ENCODE measurements around the gene KCNJ10.

Gene KCNJ10

GRCh38 chr1:160024195-160024905 is 45.6 kb downstream of the KCNJ10 start:
- Histone ChIP-seq H3F3A (ENCODE audit: insufficient read depth, low read length) (no peaks in the 10 kb centered on the region), H3K4me2 (ENCODE audit: low read depth, low read length) (no peak overlapping the region), H3K9me3 (replicated peaks; ENCODE audit: insufficient read depth, low read length) (no peaks in the 10 kb centered on the region), H3K4me1 (ENCODE audit: low read length) (peaks cover 10% of the 10 kb centered on the region), H3K4me3 (ENCODE audit: low read length) (no peak overlapping the region), H3K9me2 (replicated peaks; ENCODE audit: insufficient read depth, low read length) (no peaks in the 10 kb centered on the region), H4K20me1 (ENCODE audit: insufficient read depth, low read length) (no peaks in the 10 kb centered on the region), H2AFZ (ENCODE audit: low read length) (no peak overlapping the region), H3K36me3 (replicated peaks; ENCODE audit: insufficient read depth, low read length) (no peaks in the 10 kb centered on the region), H3K79me2 (ENCODE audit: low read length) (0 out of 2 replicates have a peak, but pooled peaks cover 8% of the 10 kb centered on the region), H3K27ac (ENCODE audit: low read length) (no peak overlapping the region), H3K9ac (ENCODE audit: low read length) (no peak overlapping the region), H3K27me3 (replicated peaks; ENCODE audit: insufficient read depth, low read length) (no peaks in the 10 kb centered on the region)
- no peak for DNase-seq
- TF ChIP-seq CTCF (IDR thresholded peaks at IDR 0.05; ENCODE audit: low read length) (no peak), EZH2 (optimal IDR thresholded peaks at IDR 0.05; ENCODE audit: low read depth, low read length) (no peak), EZH2phosphoT487 (IDR thresholded peaks at IDR 0.05; ENCODE audit: low read length) (no peak)

- H3K4me1 ChIP-seq (ENCODE audit: low read length): no peaks in the 10 kb centered on the region
- no peaks in the 10 kb centered on the region for H3F3A ChIP-seq (ENCODE audit: insufficient read depth, low read length)
- no peak overlapping the region for H3K4me3 ChIP-seq (ENCODE audit: low read length)
- DNase-seq: no peak
- no peaks in the 10 kb centered on the region for H3K36me3 ChIP-seq (replicated peaks; ENCODE audit: insufficient read depth, low read length)
- H3K79me2 ChIP-seq (ENCODE audit: low read length): no peaks in the 10 kb centered on the region
- TF ChIP-seq CTCF (IDR thresholded peaks at IDR 0.05; ENCODE audit: low read length) (no peak), EZH2 (optimal IDR thresholded peaks at IDR 0.05; ENCODE audit: low read depth, low read length) (no peak), EZH2phosphoT487 (IDR thresholded peaks at IDR 0.05; ENCODE audit: low read length) (no peak)
- no peaks in the 10 kb centered on the region for H3K9me2 ChIP-seq (replicated peaks; ENCODE audit: insufficient read depth, low read length)
- no peak overlapping the region for H3K9ac ChIP-seq (ENCODE audit: low read length)
- H3K9me3 ChIP-seq (replicated peaks; ENCODE audit: insufficient read depth, low read length): no peaks in the 10 kb centered on the region
- no peaks in the 10 kb centered on the region for H4K20me1 ChIP-seq (ENCODE audit: insufficient read depth, low read length)
- no peak overlapping the region for H2AFZ ChIP-seq (ENCODE audit: low read length)
- no peak overlapping the region for H3K4me2 ChIP-seq (ENCODE audit: low read depth, low read length)
- no peak overlapping the region for H3K27ac ChIP-seq (ENCODE audit: low read length)
- no peaks in the 10 kb centered on the region for H3K27me3 ChIP-seq (replicated peaks; ENCODE audit: insufficient read depth, low read length)
Measured at GRCh38 chr1:160022330-160023310, 47.3 kb downstream of the KCNJ10 start.

GRCh38 chr1:160021376-160022074 is 48.4 kb downstream of the KCNJ10 start:
- no peaks in the 10 kb centered on the region for H3K79me2 ChIP-seq (ENCODE audit: low read length)
- no peaks in the 10 kb centered on the region for H3K9me3 ChIP-seq (replicated peaks; ENCODE audit: insufficient read depth, low read length)
- no peak for DNase-seq
- H3K4me3 ChIP-seq (ENCODE audit: low read length): no peak overlapping the region
- H3K4me1 ChIP-seq (ENCODE audit: low read length): no peaks in the 10 kb centered on the region
- no peaks in the 10 kb centered on the region for H3K9me2 ChIP-seq (replicated peaks; ENCODE audit: insufficient read depth, low read length)
- H3K36me3 ChIP-seq (replicated peaks; ENCODE audit: insufficient read depth, low read length): no peaks in the 10 kb centered on the region
- H3K4me2 ChIP-seq (ENCODE audit: low read depth, low read length): no peak overlapping the region
- H3F3A ChIP-seq (ENCODE audit: insufficient read depth, low read length): no peaks in the 10 kb centered on the region
- H4K20me1 ChIP-seq (ENCODE audit: insufficient read depth, low read length): no peaks in the 10 kb centered on the region
- no peak overlapping the region for H3K27ac ChIP-seq (ENCODE audit: low read length)
- no peaks in the 10 kb centered on the region for H3K27me3 ChIP-seq (replicated peaks; ENCODE audit: insufficient read depth, low read length)
- H2AFZ ChIP-seq (ENCODE audit: low read length): no peak overlapping the region
- H3K9ac ChIP-seq (ENCODE audit: low read length): no peak overlapping the region
- no peak for TF ChIP-seq CTCF (IDR thresholded peaks at IDR 0.05; ENCODE audit: low read length)
- no peak for TF ChIP-seq EZH2 (optimal IDR thresholded peaks at IDR 0.05; ENCODE audit: low read depth, low read length)
- no peak for TF ChIP-seq EZH2phosphoT487 (IDR thresholded peaks at IDR 0.05; ENCODE audit: low read length)

Data from MM.1S (cell line).